K562 (cell line): ENCODE data around the gene TTLL8. TPM values are rescaled to one million over a fixed set of nuclear protein-coding genes. Genes with fewer than 3 reads are reported as not detected.

Experiments used
- ATAC-seq: fragments of 200-7000 bp; cut with Tn5 transposase; 3 replicates; pipeline ENCODE4 v1.9.1; 2020; ENCODE audit warnings: moderate library complexity
- BruUV-seq: library from RNA; stranded (reverse); fragments of 400-500 nt; replicated peaks from 2 replicates; lab custom pipeline; 2021; lab: Mats Ljungman, UMichigan
- CTCF ChIA-PET: fragments of 300-600 bp; formaldehyde crosslinking; extraction: SDS; loops from one replicate; lab custom pipeline; 2021; ENCODE audit warnings: low intra/inter-chr PET ratio; lab: Yijun Ruan, JAX
- POLR2A ChIA-PET: fragments of 300-600, 350-650 bp; sonication (Branson Sonifier 250); formaldehyde crosslinking; extraction: SDS; loops from one replicate; lab custom pipeline; 2021; ENCODE audit warnings: antibody characterized with exemption, inconsistent platforms; lab: Yijun Ruan, JAX
- DNase-seq, 4 experiments: peaks; one replicate each; pipeline versions ENCODE4 v3.0.0 to v3.0.0-alpha.2; 2011 to 2018; ENCODE audit warnings: low spot score in 3 of 4, mixed read lengths in 3 of 4; ENCODE audit errors: extremely low read depth in 1 of 4
- FAIRE-seq: peaks from 2 replicates; lab custom pipeline; 2011; peaks lifted over from hg19 to GRCh38; lab: Jason Lieb, UNC
- H2AFZ ChIP-seq: 2 replicates; pipeline ENCODE4 v1.6.0; 2011; ENCODE audit warnings: low read depth, low read length, control low read depth, inconsistent platforms
- H3K27ac ChIP-seq: fragments of 200-600 bp; 3 replicates; pipeline ENCODE4 v1.8.0; 2011; ENCODE audit warnings: low read depth, mild to moderate bottlenecking, control low read depth, inconsistent platforms, low read length, moderate library complexity, mixed read lengths; ENCODE audit errors: extremely low read depth
- H3K27me3 ChIP-seq, 2 experiments: fragments of 300-600 bp in 1 of 2; 2 replicates in 1 of 2; 3 replicates in 1 of 2; pipeline versions ENCODE4 v1.6.0 to v1.8.0; 2011; ENCODE audit warnings: inconsistent platforms in 2 of 2, low read length in 2 of 2, mild to moderate bottlenecking in 1 of 2, mixed read lengths in 1 of 2, moderate library complexity in 1 of 2; ENCODE audit not compliant: control insufficient read depth in 2 of 2, insufficient read depth in 2 of 2
- H3K36me3 ChIP-seq: fragments of 300-600 bp; 3 replicates; pipeline ENCODE4 v1.8.0; 2011; ENCODE audit warnings: mild to moderate bottlenecking, low read length, inconsistent platforms; ENCODE audit not compliant: control insufficient read depth, insufficient read depth
- H3K4me1 ChIP-seq, 2 experiments: fragments of 200-600 bp in 1 of 2; replicated peaks in 1 of 2; 2 replicates in 1 of 2; 3 replicates in 1 of 2; pipeline versions ENCODE4 v1.5.1 to v1.8.0; 2011; ENCODE audit warnings: inconsistent platforms in 2 of 2, low read length in 2 of 2, mild to moderate bottlenecking in 1 of 2, mixed read lengths in 1 of 2, moderate library complexity in 1 of 2; ENCODE audit not compliant: control insufficient read depth in 2 of 2, insufficient read depth in 2 of 2
- H3K4me2 ChIP-seq: 2 replicates; pipeline ENCODE4 v1.6.1; 2011; ENCODE audit warnings: low read length, control low read depth, inconsistent platforms, mixed read lengths; ENCODE audit not compliant: insufficient read depth
- H3K4me3 ChIP-seq: fragments of 200-600 bp; sonication (generic), shearing (Covaris generic); 2 replicates; pipeline ENCODE4 v1.5.1; 2016; ENCODE audit warnings: control low read depth, inconsistent platforms
- H3K79me2 ChIP-seq: fragments of 200-600 bp; 3 replicates; pipeline ENCODE4 v1.8.0; 2011; ENCODE audit warnings: low read length, inconsistent platforms; ENCODE audit not compliant: control insufficient read depth, insufficient read depth
- H3K9ac ChIP-seq, 2 experiments: 2 replicates each; pipeline versions ENCODE4 v1.6.0 to v1.6.1; 2011; ENCODE audit warnings: low read depth in 2 of 2, low read length in 2 of 2, control low read depth in 1 of 2, inconsistent platforms in 1 of 2, mild to moderate bottlenecking in 1 of 2, mixed read lengths in 1 of 2; ENCODE audit not compliant: insufficient read depth in 1 of 2
- H3K9me1 ChIP-seq: one replicate; pipeline ENCODE4 v1.6.0; 2011; ENCODE audit warnings: inconsistent platforms, mild to moderate bottlenecking, low read length, moderate library complexity; ENCODE audit not compliant: control insufficient read depth, insufficient read depth
- H3K9me3 ChIP-seq: replicated peaks from 2 replicates; pipeline ENCODE4 v1.5.1; 2011; ENCODE audit warnings: low read depth, low read length, inconsistent platforms; ENCODE audit not compliant: control insufficient read depth, insufficient read depth
- H4K20me1 ChIP-seq: replicated peaks from 2 replicates; pipeline ENCODE4 v1.6.1; 2011; ENCODE audit warnings: low read length, inconsistent platforms, mixed read lengths; ENCODE audit not compliant: control insufficient read depth, insufficient read depth
- HDGF ChIP-seq: fragments of 450-650 bp; IDR thresholded peaks from 2 replicates; pipeline ENCODE4 v1.6.1; 2016
- HNRNPH1 ChIP-seq: fragments of 200-400 bp; formaldehyde crosslinking; optimal IDR thresholded peaks from 2 replicates; pipeline ENCODE3; 2017; ENCODE audit warnings: low read depth, mild to moderate bottlenecking, low read length, moderate library complexity
- MAFF ChIP-seq: IDR thresholded peaks from 2 replicates; pipeline ENCODE4 v1.6.1; 2012; ENCODE audit warnings: low read length, improper control_type of control experiment
- MCM3 ChIP-seq: fragments of 450-650 bp; IDR thresholded peaks from 2 replicates; pipeline ENCODE4 v1.6.1; 2016
- RFX5 ChIP-seq: IDR thresholded peaks from 2 replicates; pipeline ENCODE4 v1.6.1; 2011; ENCODE audit warnings: low read depth, mild to moderate bottlenecking, improper control_type of control experiment, low read length
- SLC30A9 ChIP-seq: fragments of 250-450 bp; sonication (Bioruptor Pico); IDR thresholded peaks from 2 replicates; pipeline ENCODE4 v1.8.0; 2022; ENCODE audit warnings: mild to moderate bottlenecking, moderate library complexity
- TARDBP ChIP-seq: fragments of 450-650 bp; IDR thresholded peaks from 2 replicates; pipeline ENCODE4 v1.6.1; 2016
- TRIM28 ChIP-seq: fragments of 450-650 bp; IDR thresholded peaks from 2 replicates; pipeline ENCODE4 v1.6.1; 2017
- ZBTB7A ChIP-seq: IDR thresholded peaks from 2 replicates; pipeline ENCODE4 v1.6.1; 2011; ENCODE audit warnings: low read depth, mild to moderate bottlenecking, low read length, moderate library complexity, borderline replicate concordance; ENCODE audit not compliant: control insufficient read depth
- WGBS: fragments of 100-300 bp; shearing (Covaris generic); methylation state at CpG from one replicate; pipeline ENCODE4 v1.1.6; 2016; ENCODE audit warnings: low coverage, mixed read lengths; ENCODE audit not compliant: insufficient coverage; ENCODE audit errors: missing lambda C conversion rate; 5-methylcytosine and 5-hydroxymethylcytosine counted together
- in situ Hi-C: fragments of 300-500 bp; cut with MboI; formaldehyde crosslinking; loops from 4 replicates; pipeline ENCODE4 v1.15.0; 2018; ENCODE audit warnings: inconsistent platforms, mixed read lengths
- intact Hi-C: fragments of 100-400 bp; cut with micrococcal nuclease; formaldehyde crosslinking; loops from 2 replicates; pipeline ENCODE4 v1.14.2; 2022
- polyA plus RNA-seq, 8 experiments: library from polyadenylated mRNA; depleted of rRNA in 4 of 8; stranded (reverse) in 5 of 8; unstranded in 3 of 8; fragments of >200 nt; fragmentation: Nextera tagmentation in 2 of 8; fragmentation: Illumina TruSeq in 1 of 8; extraction: Ambion mirVana in 2 of 8; extraction: Trizol in 1 of 8; gene quantifications; 2 replicates each; pipeline versions ENCODE4 v1.2.1 to v1.2.3, GENCODE V29; 2011 to 2014; ENCODE audit warnings: inconsistent platforms in 1 of 8, missing spikeins in 1 of 8
- total RNA-seq, 7 experiments: library from RNA; depleted of rRNA in 6 of 7; stranded (reverse); fragments of >200 nt in 6 of 7; fragmentation: Illumina TruSeq in 2 of 7; extraction: Trizol in 2 of 7; gene quantifications; 2 replicates each; pipeline versions ENCODE4 v1.2.1 to v1.2.3, GENCODE V29; 2011 to 2021; ENCODE audit warnings: low replicate concordance in 1 of 7
- TF ChIP-seq, protein P1 (sequence below): fragments of 250-450 bp; sonication (Bioruptor Pico); IDR thresholded peaks from 2 replicates; pipeline ENCODE4 v1.8.0; 2022; ENCODE audit warnings: moderate library complexity, mild to moderate bottlenecking, inconsistent platforms
- TF ChIP-seq, protein P2 (sequence below), 3 experiments: fragments of 200-800 bp in 1 of 3; fragments of 250-450 bp in 1 of 3; fragments of 450-650 bp in 1 of 3; sonication (Bioruptor Pico) in 1 of 3; sonication (Bioruptor generic) in 1 of 3; formaldehyde crosslinking in 1 of 3; IDR thresholded peaks; 2 replicates each; pipeline versions ENCODE4 v1.6.1 to v1.8.0; 2016 to 2022; ENCODE audit warnings: mild to moderate bottlenecking in 2 of 3, missing genetic modification characterization in 2 of 3, missing compliant biosample characterization in 1 of 3, moderate library complexity in 1 of 3

The TTLL8 gene
- total and polyA plus RNA-seq, 9 of the 15 experiments (the other 6 are each of a cell fraction or from before 2014, with no cell fraction given) = not detected

DNA sequence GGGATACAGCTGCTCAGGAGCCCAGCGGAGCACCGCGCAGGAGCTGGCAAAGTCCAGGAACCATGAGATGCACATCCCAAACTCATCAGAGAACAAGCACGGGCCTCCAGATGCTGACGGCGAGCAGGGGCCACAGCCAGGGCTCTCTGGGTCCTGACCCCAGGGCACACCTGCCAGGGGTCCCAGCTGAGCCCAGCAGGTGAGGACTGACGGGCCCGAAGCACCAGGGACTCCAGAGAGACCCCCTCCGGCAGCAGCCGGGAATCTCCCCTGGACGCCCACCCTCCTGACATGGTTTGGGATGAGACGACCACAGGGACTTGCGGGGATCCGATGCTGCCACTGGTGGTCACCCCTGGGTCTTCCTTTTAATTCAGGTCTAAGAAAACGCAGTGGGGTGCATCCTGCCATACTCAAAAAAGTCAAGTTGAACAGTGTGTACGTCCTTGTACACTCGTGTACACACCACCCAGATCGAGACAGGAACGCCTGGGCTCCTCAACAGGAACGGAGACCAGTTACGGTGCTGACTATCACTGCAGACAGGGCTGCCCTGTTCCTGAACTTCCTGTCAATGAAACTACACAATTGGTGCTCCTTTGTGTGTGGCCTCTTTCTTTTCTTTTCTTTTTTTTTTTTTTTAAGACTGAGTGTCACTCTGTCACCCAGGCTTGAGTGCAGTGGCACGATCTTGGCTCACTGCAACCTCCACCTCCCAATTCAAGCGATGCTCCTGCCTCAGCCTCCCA, 21.9 kb downstream of the TTLL8 start:
- no peak overlapping the region for H2AFZ ChIP-seq
- CTCF ChIA-PET = no interaction called here

More for the DNA sequence above, 21.9 kb downstream of the TTLL8 start:
- Histone ChIP-seq H3K9me3 (no peaks in the 10 kb centered on the region), H3K4me1 (peaks cover 0 to 32% of the 10 kb centered on the region in 2 experiments; a peak in 2 of 5 replicates), H3K27me3 (peaks cover 4 to 60% of the 10 kb centered on the region in 2 experiments; a peak in 4 of 5 replicates), H3K4me3 (no peak overlapping the region), H3K9me1 (no peaks in the 10 kb centered on the region), H3K9ac (no peak overlapping the region), H3K36me3 (no peaks in the 10 kb centered on the region), H3K4me2 (no peak overlapping the region), H3K79me2 (no peaks in the 10 kb centered on the region), H3K27ac (no peak overlapping the region), H4K20me1 (no peaks in the 10 kb centered on the region; the same call in 1 of the 2 replicates)
- intact Hi-C loops = no loop called here
- ATAC-seq (0 out of 3 replicates have a peak, but pooled peaks have one; percentile 20), DNase-seq (no peak), FAIRE-seq (no peak)
- 14% methylated on average over 17 of the region's 23 CpGs for WGBS
- no TSS peak for BruUV-seq
- POLR2A ChIA-PET = interaction anchor here (1.0 kb wide), 1 partner anchor 14 kb away, joined by 3 read pairs; no protein-coding TSS in a partner anchor
- TF ChIP-seq HNRNPH1 (no peak), MAFF (no peak), HDGF (no peak), ZBTB7A (no peak), RFX5 (no peak), MCM3 (no peak), TRIM28 (no peak), SLC30A9 (CRISPR knock-in tag) (no peak), TARDBP (no peak)
- TF ChIP-seq, protein P1, sequence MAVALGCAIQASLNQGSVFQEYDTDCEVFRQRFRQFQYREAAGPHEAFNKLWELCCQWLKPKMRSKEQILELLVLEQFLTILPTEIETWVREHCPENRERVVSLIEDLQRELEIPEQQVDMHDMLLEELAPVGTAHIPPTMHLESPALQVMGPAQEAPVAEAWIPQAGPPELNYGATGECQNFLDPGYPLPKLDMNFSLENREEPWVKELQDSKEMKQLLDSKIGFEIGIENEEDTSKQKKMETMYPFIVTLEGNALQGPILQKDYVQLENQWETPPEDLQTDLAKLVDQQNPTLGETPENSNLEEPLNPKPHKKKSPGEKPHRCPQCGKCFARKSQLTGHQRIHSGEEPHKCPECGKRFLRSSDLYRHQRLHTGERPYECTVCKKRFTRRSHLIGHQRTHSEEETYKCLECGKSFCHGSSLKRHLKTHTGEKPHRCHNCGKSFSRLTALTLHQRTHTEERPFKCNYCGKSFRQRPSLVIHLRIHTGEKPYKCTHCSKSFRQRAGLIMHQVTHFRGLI = no peak
- TF ChIP-seq, protein P2, sequence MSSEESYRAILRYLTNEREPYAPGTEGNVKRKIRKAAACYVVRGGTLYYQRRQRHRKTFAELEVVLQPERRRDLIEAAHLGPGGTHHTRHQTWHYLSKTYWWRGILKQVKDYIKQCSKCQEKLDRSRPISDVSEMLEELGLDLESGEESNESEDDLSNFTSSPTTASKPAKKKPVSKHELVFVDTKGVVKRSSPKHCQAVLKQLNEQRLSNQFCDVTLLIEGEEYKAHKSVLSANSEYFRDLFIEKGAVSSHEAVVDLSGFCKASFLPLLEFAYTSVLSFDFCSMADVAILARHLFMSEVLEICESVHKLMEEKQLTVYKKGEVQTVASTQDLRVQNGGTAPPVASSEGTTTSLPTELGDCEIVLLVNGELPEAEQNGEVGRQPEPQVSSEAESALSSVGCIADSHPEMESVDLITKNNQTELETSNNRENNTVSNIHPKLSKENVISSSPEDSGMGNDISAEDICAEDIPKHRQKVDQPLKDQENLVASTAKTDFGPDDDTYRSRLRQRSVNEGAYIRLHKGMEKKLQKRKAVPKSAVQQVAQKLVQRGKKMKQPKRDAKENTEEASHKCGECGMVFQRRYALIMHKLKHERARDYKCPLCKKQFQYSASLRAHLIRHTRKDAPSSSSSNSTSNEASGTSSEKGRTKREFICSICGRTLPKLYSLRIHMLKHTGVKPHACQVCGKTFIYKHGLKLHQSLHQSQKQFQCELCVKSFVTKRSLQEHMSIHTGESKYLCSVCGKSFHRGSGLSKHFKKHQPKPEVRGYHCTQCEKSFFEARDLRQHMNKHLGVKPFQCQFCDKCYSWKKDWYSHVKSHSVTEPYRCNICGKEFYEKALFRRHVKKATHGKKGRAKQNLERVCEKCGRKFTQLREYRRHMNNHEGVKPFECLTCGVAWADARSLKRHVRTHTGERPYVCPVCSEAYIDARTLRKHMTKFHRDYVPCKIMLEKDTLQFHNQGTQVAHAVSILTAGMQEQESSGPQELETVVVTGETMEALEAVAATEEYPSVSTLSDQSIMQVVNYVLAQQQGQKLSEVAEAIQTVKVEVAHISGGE (CRISPR knock-in tag; IDR thresholded peaks at IDR 0.05) = no peak
- TF ChIP-seq, all 486 proteins: peak for 0
- in situ Hi-C loops = no loop called here
